NCI-H187 treated with DMSO at 0.1 percent for 48 hours (cell line): ENCODE results near the gene HTR6.
"Not testable (repeated sequence)": the region's sequence is repeated elsewhere in the genome, so short reads cannot be mapped to it uniquely, and the experiment has no call there.

Experiments
- DNase-seq: peaks from one replicate; lab custom pipeline; 2025; lab: John Stamatoyannopoulos, UW

HTR6 gene

GRCh38 chr1:19639228-19639627 is 25.4 kb upstream of the HTR6 start:
- DNase-seq: not testable (repeated sequence)

- no peak for DNase-seq
Observed at GRCh38 chr1:19639999-19640362, 24.7 kb upstream of the HTR6 start.

- no peak for DNase-seq
Observed at GRCh38 chr1:19640363-19641316, 24.0 kb upstream of the HTR6 start.

GRCh38 chr1:19643121-19643520 is 21.6 kb upstream of the HTR6 start:
- DNase-seq: no peak

- no peak for DNase-seq
Observed at GRCh38 chr1:19643602-19644394, 20.9 kb upstream of the HTR6 start, which contains the start of gene NBL1. Gene NBL1, plus strand, starts transcription at chr1:19644311. Its CDS starts 10,720 bp downstream, at chr1:19655031.

GRCh38 chr1:19644395-19644680 is 20.3 kb upstream of the HTR6 start:
- DNase-seq: no peak

- no peak for DNase-seq
Observed at GRCh38 chr1:19644681-19645410, 19.8 kb upstream of the HTR6 start.

- no peak for DNase-seq
Observed at GRCh38 chr1:19645411-19646251, 19.0 kb upstream of the HTR6 start.

- no peak for DNase-seq
Observed at GRCh38 chr1:19646377-19647319, 18.0 kb upstream of the HTR6 start.

- no peak for DNase-seq
Observed at GRCh38 chr1:19647643-19648042, 17.0 kb upstream of the HTR6 start.

GRCh38 chr1:19648239-19648638 is 16.4 kb upstream of the HTR6 start:
- DNase-seq: no peak

- DNase-seq: no peak
Observed at GRCh38 chr1:19648689-19649088, 16.0 kb upstream of the HTR6 start.

- DNase-seq: no peak
Observed at GRCh38 chr1:19650416-19651140, 14.1 kb upstream of the HTR6 start.

- DNase-seq: no peak
Observed at GRCh38 chr1:19651141-19651737, 13.4 kb upstream of the HTR6 start.

- no peak for DNase-seq
Observed at GRCh38 chr1:19654386-19654785, 10.3 kb upstream of the HTR6 start.

- no peak for DNase-seq
Observed at GRCh38 chr1:19654886-19655717, 9.6 kb upstream of the HTR6 start.

- DNase-seq: no peak
Observed at GRCh38 chr1:19655718-19656080, 9.0 kb upstream of the HTR6 start.

GRCh38 chr1:19656134-19656779 is 8.4 kb upstream of the HTR6 start:
- DNase-seq: no peak
